Lower leg skin (tissue), 3 donors: ENCODE data around the gene PCDHA9.

Experiments
- POLR2A ChIP-seq, 2 donors: fragments of 450-650 bp; IDR thresholded peaks; one replicate each; pipeline ENCODE4 v1.6.1; 2016 to 2017; ENCODE audit warnings: antibody characterized with exemption in 2 of 2, mild to moderate bottlenecking in 1 of 2, moderate library complexity in 1 of 2
- TF ChIP-seq, protein P1 (sequence below), 3 donors: fragments of 450-650 bp; IDR thresholded peaks; one replicate each; pipeline ENCODE4 v1.5.1; 2016; ENCODE audit warnings: antibody characterized with exemption in 3 of 3, mild to moderate bottlenecking in 3 of 3, moderate library complexity in 2 of 3

DNA sequence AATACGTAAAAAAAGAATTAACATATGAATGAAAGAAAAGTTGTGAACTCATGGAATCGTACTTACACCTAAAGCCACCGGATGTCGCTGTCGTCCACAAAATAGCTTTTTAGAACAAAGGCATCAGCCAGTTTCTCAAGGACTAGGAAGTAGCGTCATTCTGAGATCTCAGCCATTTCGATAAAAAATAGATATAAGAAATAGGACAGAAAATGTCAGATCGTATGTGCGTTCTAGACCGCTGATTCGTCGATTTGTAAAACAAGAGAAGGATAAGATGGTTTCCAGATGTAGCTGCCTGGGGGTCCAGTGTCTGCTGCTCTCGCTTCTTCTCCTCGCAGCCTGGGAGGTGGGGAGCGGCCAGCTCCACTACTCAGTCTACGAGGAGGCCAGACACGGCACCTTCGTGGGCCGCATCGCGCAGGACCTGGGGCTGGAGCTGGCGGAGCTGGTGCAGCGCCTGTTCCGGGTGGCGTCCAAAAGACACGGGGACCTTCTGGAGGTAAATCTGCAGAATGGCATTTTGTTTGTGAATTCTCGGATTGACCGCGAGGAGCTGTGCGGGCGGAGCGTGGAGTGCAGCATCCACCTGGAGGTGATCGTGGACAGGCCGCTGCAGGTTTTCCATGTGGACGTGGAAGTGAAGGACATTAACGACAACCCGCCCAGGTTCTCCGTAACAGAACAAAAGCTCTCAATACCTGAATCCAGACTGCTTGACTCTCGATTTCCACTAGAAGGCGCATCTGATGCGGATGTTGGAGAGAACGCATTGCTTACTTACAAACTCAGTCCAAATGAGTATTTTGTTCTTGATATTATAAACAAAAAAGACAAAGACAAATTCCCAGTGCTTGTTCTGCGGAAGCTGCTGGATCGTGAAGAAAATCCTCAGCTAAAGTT is 7.8 kb downstream of the PCDHA9 start, which contains the start of gene PCDHA10:
- TF ChIP-seq, protein P1, sequence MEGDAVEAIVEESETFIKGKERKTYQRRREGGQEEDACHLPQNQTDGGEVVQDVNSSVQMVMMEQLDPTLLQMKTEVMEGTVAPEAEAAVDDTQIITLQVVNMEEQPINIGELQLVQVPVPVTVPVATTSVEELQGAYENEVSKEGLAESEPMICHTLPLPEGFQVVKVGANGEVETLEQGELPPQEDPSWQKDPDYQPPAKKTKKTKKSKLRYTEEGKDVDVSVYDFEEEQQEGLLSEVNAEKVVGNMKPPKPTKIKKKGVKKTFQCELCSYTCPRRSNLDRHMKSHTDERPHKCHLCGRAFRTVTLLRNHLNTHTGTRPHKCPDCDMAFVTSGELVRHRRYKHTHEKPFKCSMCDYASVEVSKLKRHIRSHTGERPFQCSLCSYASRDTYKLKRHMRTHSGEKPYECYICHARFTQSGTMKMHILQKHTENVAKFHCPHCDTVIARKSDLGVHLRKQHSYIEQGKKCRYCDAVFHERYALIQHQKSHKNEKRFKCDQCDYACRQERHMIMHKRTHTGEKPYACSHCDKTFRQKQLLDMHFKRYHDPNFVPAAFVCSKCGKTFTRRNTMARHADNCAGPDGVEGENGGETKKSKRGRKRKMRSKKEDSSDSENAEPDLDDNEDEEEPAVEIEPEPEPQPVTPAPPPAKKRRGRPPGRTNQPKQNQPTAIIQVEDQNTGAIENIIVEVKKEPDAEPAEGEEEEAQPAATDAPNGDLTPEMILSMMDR (IDR thresholded peaks at IDR 0.05): no peak
- no peak for TF ChIP-seq POLR2A (IDR thresholded peaks at IDR 0.05)
